DND-41 (cell line): ENCODE measurements around the gene DIP2B.

Experiments used
- CTCF ChIP-seq: IDR thresholded peaks from 2 replicates; pipeline ENCODE4 v1.5.1; 2012; ENCODE audit warnings: borderline replicate concordance, low read length, moderate library complexity, mild to moderate bottlenecking; ENCODE audit not compliant: poor library complexity, severe bottlenecking; ENCODE audit errors: extremely low read depth
- EZH2 ChIP-seq: IDR thresholded peaks from 3 replicates; pipeline ENCODE4 v1.6.1; 2012; ENCODE audit warnings: borderline replicate concordance, low read depth, mild to moderate bottlenecking, moderate library complexity, low read length, inconsistent platforms; ENCODE audit not compliant: severe bottlenecking

- TF ChIP-seq CTCF (no peak), EZH2 (no peak)
These were observed 195.2 kb downstream of the DIP2B start for GRCh38 chr12:50699940-50700339.
